22Rv1 (cell line): ENCODE results near the gene TSEN2.

Source experiments
- CTCF ChIP-seq: fragments of 450-650 bp; IDR thresholded peaks from 2 replicates; pipeline ENCODE4 v1.5.1; 2017; ENCODE audit warnings: mild to moderate bottlenecking
- ZFX ChIP-seq: fragments of 450-650 bp; IDR thresholded peaks from 2 replicates; pipeline ENCODE4 v1.6.1; 2017; ENCODE audit warnings: antibody characterized with exemption, borderline replicate concordance

DNA sequence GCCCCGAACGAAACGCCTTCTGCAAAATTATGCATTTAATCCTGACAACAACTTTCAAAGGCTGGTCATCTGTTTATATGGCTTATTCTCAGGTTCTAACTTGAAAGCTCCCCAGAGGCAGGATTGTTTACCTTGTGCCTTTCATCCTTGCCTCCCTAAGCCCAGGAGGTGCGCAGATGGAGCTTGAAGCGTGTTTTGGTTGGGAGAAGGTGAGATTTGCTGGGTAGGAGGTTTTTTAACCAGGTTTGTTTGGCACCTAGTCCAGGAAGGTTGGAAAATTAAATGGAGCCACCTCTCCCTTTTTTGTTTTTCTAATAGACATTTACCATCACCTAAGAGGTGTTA lies 675 bp downstream of the TSEN2 start:
- TF ChIP-seq CTCF (no peak), ZFX (no peak)
